Muscle of leg (tissue), 11 donors: ENCODE results near the gene ANO8. TPM values are rescaled to one million over a fixed set of nuclear protein-coding genes. Genes with fewer than 3 reads are reported as not detected.
"Not testable (repeated sequence)": the region's sequence is repeated elsewhere in the genome, so short reads cannot be mapped to it uniquely, and the experiment has no call there.

ENCODE experiments used
- DNase-seq: peaks from one replicate; pipeline ENCODE4 v3.0.0; 2013
- H3K27ac ChIP-seq: one replicate; pipeline ENCODE4 v1.5.1; 2013; ENCODE audit warnings: mild to moderate bottlenecking, low read length, control low read depth
- H3K27me3 ChIP-seq: one replicate; pipeline ENCODE4 v1.6.1; 2013; ENCODE audit warnings: low read length; ENCODE audit not compliant: control insufficient read depth, insufficient read depth
- H3K36me3 ChIP-seq: one replicate; pipeline ENCODE4 v1.6.1; 2013; ENCODE audit warnings: low read length; ENCODE audit not compliant: control insufficient read depth, insufficient read depth
- H3K4me1 ChIP-seq: one replicate; pipeline ENCODE4 v1.6.1; 2013; ENCODE audit warnings: low read length; ENCODE audit not compliant: control insufficient read depth, insufficient read depth
- H3K4me3 ChIP-seq: one replicate; pipeline ENCODE4 v1.5.1; 2013; ENCODE audit warnings: low read length, control low read depth
- H3K9me3 ChIP-seq: replicated peaks from 2 replicates; pipeline ENCODE4 v1.6.1; 2013; ENCODE audit warnings: low read depth, low read length; ENCODE audit not compliant: control insufficient read depth
- WGBS: methylation state at CpG from one replicate; pipeline ENCODE4 v1.1.5; 2013; ENCODE audit warnings: missing lambda C conversion rate; ENCODE audit not compliant: insufficient coverage; 5-methylcytosine and 5-hydroxymethylcytosine counted together
- polyA plus RNA-seq, 8 donors: library from polyadenylated mRNA; unstranded; fragments of 120-200 nt; gene quantifications; one replicate each; pipeline versions ENCODE4 v1.2.1 to v1.2.3, GENCODE V29; 2013; ENCODE audit warnings: inconsistent platforms in 1 of 8, low replicate concordance in 1 of 8; ENCODE audit not compliant: insufficient read length in 8 of 8, insufficient read depth in 1 of 8
- total RNA-seq: library from RNA; stranded (reverse); fragments of 120-200 nt; gene quantifications from one replicate; pipeline ENCODE4 v1.2.4, GENCODE V29; 2013

ANO8 gene
- total and polyA plus RNA-seq, 9 donors: 3.9 to 8.3 (median 6.8) TPM

DNA sequence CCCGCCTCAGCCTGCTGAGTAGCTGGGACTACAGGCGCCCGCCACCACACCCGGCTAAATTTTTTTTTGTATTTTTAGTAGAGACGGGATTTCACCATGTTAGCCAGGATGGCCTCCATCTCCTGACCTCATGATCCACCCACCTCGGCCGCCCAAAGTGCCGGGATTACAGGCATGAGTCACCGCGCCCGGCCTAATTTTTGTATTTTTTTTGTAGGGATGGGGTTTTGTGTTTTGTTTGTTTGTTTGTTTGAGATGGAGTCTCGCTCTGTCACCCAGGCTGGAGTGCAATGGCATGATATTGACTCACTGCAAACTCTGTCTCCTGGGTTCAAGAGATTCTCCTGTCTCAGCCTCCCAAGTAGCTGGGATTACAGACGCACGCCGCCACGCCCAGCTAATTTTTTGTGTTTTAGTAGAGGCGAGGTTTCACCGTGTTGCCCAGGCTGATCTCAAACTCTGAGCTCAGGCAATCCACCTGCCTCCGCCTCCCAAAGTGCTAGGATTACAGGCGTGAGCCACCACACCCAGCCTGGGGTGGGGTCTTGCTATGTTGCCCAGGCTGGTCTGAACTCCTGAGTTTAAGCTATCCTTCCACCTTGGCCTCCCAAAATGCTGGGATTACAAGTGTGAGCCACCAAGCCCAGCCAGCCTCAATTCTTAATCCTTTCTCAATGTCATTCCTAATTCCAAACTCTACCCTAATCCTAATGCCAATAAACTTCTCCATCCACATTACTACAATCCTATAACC, 29.4 kb upstream of the ANO8 start:
- H3K36me3 ChIP-seq, H3K9me3 ChIP-seq, H3K27ac ChIP-seq, DNase-seq, H3K4me3 ChIP-seq, H3K4me1 ChIP-seq, H3K27me3 ChIP-seq: not testable (repeated sequence)
- 93% methylated on average over 9 of the region's 20 CpGs for WGBS

DNA sequence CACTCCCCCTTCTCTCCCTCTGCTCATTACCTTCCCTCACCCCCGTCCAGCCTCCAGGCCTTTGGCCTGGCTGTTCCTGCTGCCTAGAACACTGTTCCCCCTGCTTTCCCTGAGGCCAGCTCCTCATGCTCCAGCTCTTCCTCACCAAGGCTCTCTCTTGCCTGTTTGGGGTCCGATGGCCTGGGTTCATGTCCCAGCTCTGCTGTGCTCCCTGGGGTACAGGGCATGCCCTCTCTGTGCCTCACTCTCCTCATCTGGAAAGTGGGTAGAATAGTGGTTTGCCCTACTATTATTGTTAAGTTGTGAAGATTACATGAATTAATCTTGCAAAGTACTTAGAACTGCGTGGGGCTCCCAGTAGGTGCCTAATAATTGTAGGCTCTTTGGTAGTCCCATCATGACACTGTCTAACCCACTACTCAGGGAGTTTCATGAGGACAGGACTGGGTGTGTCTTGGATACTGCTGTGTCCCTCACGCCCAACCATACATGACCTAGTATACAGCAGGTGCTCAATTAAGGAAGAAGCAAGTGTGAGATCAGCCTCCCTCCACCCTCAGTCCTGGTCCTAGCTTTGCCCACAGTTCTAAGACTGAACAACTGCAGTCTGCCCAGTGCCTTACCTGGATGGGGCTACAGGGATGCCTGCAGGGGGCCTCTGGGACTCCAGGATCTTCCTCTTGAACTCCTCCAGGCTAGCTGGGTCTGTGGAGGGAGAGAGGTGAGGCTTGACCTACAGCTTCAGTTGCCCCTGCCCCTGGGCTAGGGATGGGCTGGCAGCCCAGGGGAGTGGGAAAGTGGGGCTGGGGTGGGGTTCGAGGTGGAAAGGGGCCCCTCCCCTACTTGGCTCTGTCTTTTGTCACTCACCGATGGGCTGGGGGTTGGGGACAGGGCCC, 25.5 kb upstream of the ANO8 start:
- 64% methylated on average over 1 of the region's 6 CpGs for WGBS
- H3K27me3 ChIP-seq: no peaks in the 10 kb centered on the region

DNA sequence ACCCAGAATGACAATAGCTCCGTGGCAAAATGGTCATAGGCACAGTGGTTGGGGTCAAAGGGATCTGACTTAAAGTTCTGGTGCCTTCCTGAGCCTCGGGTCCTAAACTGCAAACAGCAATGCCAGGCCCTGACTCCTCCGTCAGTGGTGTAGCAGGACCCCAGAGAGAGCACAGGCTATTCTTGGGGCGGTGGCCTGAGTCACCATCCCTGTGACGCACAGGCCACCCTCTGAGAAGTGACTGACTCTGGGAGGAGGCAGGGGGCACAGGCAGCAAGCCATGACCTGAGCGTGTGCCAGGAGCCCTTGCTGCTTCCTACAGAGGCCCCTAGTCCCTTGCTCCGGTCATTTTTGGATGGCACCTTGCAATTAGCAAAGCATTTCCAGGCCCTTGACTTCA, 23.7 kb upstream of the ANO8 start:
- H3K27ac ChIP-seq: no peak overlapping the region
- no peak for DNase-seq
- H3K36me3 ChIP-seq: no peaks in the 10 kb centered on the region
- H3K4me1 ChIP-seq: peaks cover under 1% of the 10 kb centered on the region
- no peak overlapping the region for H3K4me3 ChIP-seq
- no peaks in the 10 kb centered on the region for H3K27me3 ChIP-seq
- 66% methylated on average over 7 of the region's 7 CpGs for WGBS
- no peaks in the 10 kb centered on the region for H3K9me3 ChIP-seq

More for the DNA sequence above, 25.5 kb upstream of the ANO8 start:
- Histone ChIP-seq H3K4me3 (no peak overlapping the region), H3K4me1 (no peaks in the 10 kb centered on the region), H3K27ac (no peak overlapping the region), H3K9me3 (no peaks in the 10 kb centered on the region), H3K36me3 (no peaks in the 10 kb centered on the region)
- DNase-seq: no peak

DNA sequence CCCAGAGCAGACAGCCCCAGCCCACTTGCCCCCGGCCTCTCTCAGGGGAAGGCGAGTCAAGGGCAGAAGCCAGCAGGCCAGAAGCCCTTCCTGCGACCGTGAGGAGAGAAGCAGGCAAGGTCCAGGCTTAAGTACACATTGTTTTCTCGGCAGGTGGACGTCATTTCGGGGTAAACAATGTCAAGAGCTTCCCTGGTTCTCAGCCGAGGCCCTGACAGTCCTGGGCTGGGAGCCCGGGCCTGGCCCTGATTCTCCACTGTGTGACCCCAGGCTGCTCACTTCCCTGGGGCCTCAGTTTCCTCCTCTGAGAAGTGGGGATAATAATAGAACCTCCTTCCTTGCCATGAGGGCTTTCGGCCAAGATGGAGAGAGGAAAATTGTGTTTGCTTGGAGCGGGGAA, 23.1 kb upstream of the ANO8 start:
- no peak overlapping the region for H3K27ac ChIP-seq
- WGBS: 68% methylated on average over 7 of the region's 11 CpGs

GRCh38 chr19:17357078-17357666, 22.5 kb upstream of the ANO8 start:
- H3K4me3 ChIP-seq: no peak overlapping the region
- H3K9me3 ChIP-seq: no peaks in the 10 kb centered on the region
- H3K4me1 ChIP-seq: peaks cover 9% of the 10 kb centered on the region
- no peak overlapping the region for H3K27ac ChIP-seq
- WGBS: 76% methylated on average over 5 of the region's 7 CpGs
- DNase-seq: no peak
- no peaks in the 10 kb centered on the region for H3K27me3 ChIP-seq
- H3K36me3 ChIP-seq: no peaks in the 10 kb centered on the region

More for the DNA sequence above, 23.1 kb upstream of the ANO8 start:
- Histone ChIP-seq H3K36me3 (no peaks in the 10 kb centered on the region), H3K9me3 (no peaks in the 10 kb centered on the region), H3K4me3 (no peak overlapping the region), H3K4me1 (peaks cover 7% of the 10 kb centered on the region), H3K27me3 (no peaks in the 10 kb centered on the region)
- peak; percentile 34 for DNase-seq

DNA sequence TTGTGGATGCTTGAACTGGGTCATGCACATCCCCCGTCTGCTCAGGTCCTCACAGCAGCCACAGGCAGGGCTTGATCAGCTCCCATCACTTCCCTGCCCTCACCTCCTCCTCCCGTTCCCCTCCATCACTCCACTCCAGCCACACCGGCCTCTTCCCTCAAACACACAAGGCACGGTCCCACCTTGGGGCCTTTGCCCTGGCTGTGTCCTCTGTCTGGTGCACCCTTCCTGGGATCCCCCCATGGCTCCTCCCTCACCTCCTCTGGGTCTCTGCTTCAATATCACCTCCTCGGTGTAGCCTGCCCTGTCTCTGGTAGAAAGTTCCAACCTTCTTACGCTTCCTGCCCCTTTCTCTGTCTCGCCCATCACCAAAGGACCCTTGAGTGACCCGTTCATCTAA, 18.7 kb upstream of the ANO8 start:
- H3K27me3 ChIP-seq: peaks cover 3% of the 10 kb centered on the region
- 68% methylated on average over 8 of the region's 8 CpGs for WGBS
- peaks cover 19% of the 10 kb centered on the region for H3K4me1 ChIP-seq
- H3K36me3 ChIP-seq: no peaks in the 10 kb centered on the region
- no peak overlapping the region for H3K4me3 ChIP-seq
- DNase-seq: no peak
- no peak overlapping the region for H3K27ac ChIP-seq
- no peaks in the 10 kb centered on the region for H3K9me3 ChIP-seq

GRCh38 chr19:17352608-17353280, 18.1 kb upstream of the ANO8 start:
- Histone ChIP-seq H3K4me3 (no peak overlapping the region), H3K9me3 (no peaks in the 10 kb centered on the region), H3K36me3 (no peaks in the 10 kb centered on the region), H3K27ac (no peak overlapping the region), H3K4me1 (peaks cover 24% of the 10 kb centered on the region), H3K27me3 (peaks cover 3% of the 10 kb centered on the region)
- 16% methylated on average over 8 of the region's 14 CpGs for WGBS
- no peak for DNase-seq

DNA sequence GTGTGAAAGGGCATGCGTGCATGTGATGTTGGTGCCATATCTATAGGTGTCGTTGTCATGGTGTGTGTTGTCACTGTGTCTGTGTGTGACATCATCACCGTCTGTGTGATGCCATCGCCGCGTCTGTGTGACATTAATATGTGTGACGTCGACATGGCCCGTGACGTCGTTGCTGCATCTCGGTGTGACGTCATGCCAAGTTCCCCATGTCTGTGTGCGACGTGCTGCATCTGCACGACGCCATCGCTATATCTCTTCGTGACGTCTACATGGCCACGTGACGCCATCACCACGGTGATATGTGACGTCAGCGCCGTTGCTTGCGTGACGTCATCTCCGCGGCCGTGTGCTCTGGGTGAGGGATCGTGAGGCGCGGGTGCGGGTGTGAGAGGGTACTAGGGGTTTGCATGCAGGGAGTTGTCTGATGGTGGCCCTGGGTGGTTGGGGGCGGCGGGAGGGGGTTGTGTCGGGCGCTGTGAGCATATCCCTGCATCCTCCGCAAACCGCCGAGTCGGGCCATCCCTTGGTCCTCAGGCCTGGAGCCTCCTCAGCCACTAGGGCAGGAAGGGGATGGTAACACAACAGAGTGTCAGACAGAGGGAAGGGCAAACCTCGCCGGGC, 17.3 kb upstream of the ANO8 start:
- H3K9me3 ChIP-seq: no peaks in the 10 kb centered on the region
- H3K4me3 ChIP-seq: no peak overlapping the region
- H3K36me3 ChIP-seq: no peaks in the 10 kb centered on the region
- DNase-seq: no peak
- WGBS: 92% methylated on average over 39 of the region's 45 CpGs
- H3K4me1 ChIP-seq: peaks cover 31% of the 10 kb centered on the region
- no peak overlapping the region for H3K27ac ChIP-seq
- H3K27me3 ChIP-seq: peaks cover 3% of the 10 kb centered on the region

DNA sequence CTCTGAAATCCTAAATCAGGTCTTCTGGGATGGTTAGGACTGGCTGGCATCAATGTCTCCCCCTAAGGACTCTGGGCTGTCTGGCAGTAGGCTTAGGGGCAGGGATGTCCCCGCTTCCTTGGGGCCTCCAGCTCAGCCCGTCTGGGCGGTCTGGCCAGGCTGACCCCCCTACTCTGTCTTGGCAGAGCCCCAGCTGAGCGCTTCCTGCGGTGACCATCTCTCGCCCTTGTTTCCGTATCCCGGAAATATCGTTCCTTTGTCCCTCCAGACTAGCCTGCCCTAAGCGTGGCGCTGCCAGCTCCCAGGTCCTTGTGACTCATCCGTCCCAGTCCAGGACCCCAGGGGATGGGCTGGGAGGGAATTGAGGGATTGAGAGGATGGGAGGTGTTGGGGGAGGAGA, 14.0 kb upstream of the ANO8 start:
- no peak overlapping the region for H3K4me3 ChIP-seq
- no peaks in the 10 kb centered on the region for H3K9me3 ChIP-seq
- H3K27me3 ChIP-seq: peaks cover 3% of the 10 kb centered on the region
- peak overlapping the region; percentile 86 for H3K27ac ChIP-seq
- DNase-seq: peak; percentile 84
- no peaks in the 10 kb centered on the region for H3K36me3 ChIP-seq
- 2% methylated on average over 6 of the region's 12 CpGs for WGBS
- peaks cover 36% of the 10 kb centered on the region for H3K4me1 ChIP-seq
